ENCODE results near the gene TMEM242.

Gene TMEM242

GRCh38 chr6:157270916-157271315 is 52.4 kb downstream of the TMEM242 start:
- DNase-seq (ENCODE audit: low spot score), result no peak

- no peak for DNase-seq (ENCODE audit: low spot score)
Observed at GRCh38 chr6:157270308-157270707, 53.0 kb downstream of the TMEM242 start.

- DNase-seq (ENCODE audit: low spot score), result no peak
Observed at GRCh38 chr6:157269261-157269794, 54.0 kb downstream of the TMEM242 start.

GRCh38 chr6:157268835-157269234 is 54.5 kb downstream of the TMEM242 start:
- DNase-seq (ENCODE audit: low spot score), result no peak

GRCh38 chr6:157268396-157268795 is 54.9 kb downstream of the TMEM242 start:
- DNase-seq (ENCODE audit: low spot score), result no peak

GRCh38 chr6:157267654-157268053 is 55.7 kb downstream of the TMEM242 start:
- no peak for DNase-seq (ENCODE audit: low spot score)

GRCh38 chr6:157267109-157267611 is 56.2 kb downstream of the TMEM242 start:
- no peak for DNase-seq (ENCODE audit: low spot score)

- DNase-seq (ENCODE audit: low spot score), result no peak
Observed at GRCh38 chr6:157266274-157267101, 56.8 kb downstream of the TMEM242 start.

- no peak for DNase-seq (ENCODE audit: low spot score)
Observed at GRCh38 chr6:157265635-157266034, 57.7 kb downstream of the TMEM242 start.

- no peak for DNase-seq (ENCODE audit: low spot score)
Observed at GRCh38 chr6:157265186-157265585, 58.1 kb downstream of the TMEM242 start.

GRCh38 chr6:157264701-157265100 is 58.6 kb downstream of the TMEM242 start:
- DNase-seq (ENCODE audit: low spot score), result no peak

GRCh38 chr6:157263881-157264397 is 59.4 kb downstream of the TMEM242 start:
- no peak for DNase-seq (ENCODE audit: low spot score)

- DNase-seq (ENCODE audit: low spot score), result no peak
Observed at GRCh38 chr6:157263146-157263545, 60.2 kb downstream of the TMEM242 start.

GRCh38 chr6:157261606-157262005 is 61.7 kb downstream of the TMEM242 start:
- DNase-seq (ENCODE audit: low spot score), result no peak

GRCh38 chr6:157260735-157261410 is 62.4 kb downstream of the TMEM242 start:
- DNase-seq (ENCODE audit: low spot score), result no peak

GRCh38 chr6:157259443-157259842 is 63.9 kb downstream of the TMEM242 start:
- no peak for DNase-seq (ENCODE audit: low spot score)

- DNase-seq (ENCODE audit: low spot score), result no peak
Observed at GRCh38 chr6:157258878-157259277, 64.4 kb downstream of the TMEM242 start.

- DNase-seq (ENCODE audit: low spot score), result no peak
Observed at GRCh38 chr6:157255079-157255478, 68.2 kb downstream of the TMEM242 start.

- DNase-seq (ENCODE audit: low spot score), result no peak
Observed at GRCh38 chr6:157254538-157254937, 68.8 kb downstream of the TMEM242 start.

GRCh38 chr6:157253699-157254098 is 69.6 kb downstream of the TMEM242 start:
- DNase-seq (ENCODE audit: low spot score), result no peak

GRCh38 chr6:157253017-157253416 is 70.3 kb downstream of the TMEM242 start:
- DNase-seq (ENCODE audit: low spot score), result no peak

GRCh38 chr6:157251586-157252247 is 71.6 kb downstream of the TMEM242 start:
- DNase-seq (ENCODE audit: low spot score), result no peak

Measured in globus pallidus (tissue), 1 donor.